RPMI8226 (cell line): Measurements from ENCODE around the gene ABCA7.

ENCODE experiments used
- DNase-seq: peaks from one replicate; pipeline ENCODE4 v3.0.0-alpha.2; 2015

The ABCA7 gene

DNA sequence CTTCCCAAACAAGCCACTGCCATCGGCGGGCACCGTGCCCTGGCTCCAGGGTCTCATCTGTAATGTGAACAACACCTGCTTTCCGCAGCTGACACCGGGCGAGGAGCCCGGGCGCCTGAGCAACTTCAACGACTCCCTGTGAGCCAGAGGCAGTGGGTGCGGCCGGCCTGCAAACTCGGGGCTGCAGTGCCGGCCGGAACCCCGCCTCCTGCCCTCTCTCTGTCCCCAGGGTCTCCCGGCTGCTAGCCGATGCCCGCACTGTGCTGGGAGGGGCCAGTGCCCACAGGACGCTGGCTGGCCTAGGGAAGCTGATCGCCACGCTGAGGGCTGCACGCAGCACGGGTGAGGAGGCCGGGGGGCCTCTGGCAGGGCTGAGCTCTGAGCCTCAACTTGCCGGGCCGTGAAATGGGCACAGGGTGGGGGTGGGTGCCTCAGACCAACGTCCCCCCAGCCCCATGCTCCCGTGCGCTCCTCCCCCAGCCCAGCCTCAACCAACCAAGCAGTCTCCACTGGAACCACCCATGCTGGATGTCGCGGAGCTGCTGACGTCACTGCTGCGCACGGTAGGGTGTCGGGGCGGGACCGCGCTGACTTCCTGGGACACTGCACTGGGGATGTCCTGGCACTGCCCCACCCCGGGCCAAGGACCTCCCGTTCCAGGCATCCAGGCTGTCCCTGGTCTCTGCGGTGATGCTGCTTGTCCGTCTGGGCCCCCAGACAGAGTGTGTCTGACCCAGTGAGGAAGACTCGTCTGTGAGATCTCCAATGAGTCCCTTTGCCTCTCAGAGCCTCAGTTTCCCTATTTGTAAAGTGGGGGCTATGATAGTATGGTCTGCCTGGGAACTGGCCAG is 2.2 kb downstream of the ABCA7 start:
- DNase-seq, result no peak

DNA sequence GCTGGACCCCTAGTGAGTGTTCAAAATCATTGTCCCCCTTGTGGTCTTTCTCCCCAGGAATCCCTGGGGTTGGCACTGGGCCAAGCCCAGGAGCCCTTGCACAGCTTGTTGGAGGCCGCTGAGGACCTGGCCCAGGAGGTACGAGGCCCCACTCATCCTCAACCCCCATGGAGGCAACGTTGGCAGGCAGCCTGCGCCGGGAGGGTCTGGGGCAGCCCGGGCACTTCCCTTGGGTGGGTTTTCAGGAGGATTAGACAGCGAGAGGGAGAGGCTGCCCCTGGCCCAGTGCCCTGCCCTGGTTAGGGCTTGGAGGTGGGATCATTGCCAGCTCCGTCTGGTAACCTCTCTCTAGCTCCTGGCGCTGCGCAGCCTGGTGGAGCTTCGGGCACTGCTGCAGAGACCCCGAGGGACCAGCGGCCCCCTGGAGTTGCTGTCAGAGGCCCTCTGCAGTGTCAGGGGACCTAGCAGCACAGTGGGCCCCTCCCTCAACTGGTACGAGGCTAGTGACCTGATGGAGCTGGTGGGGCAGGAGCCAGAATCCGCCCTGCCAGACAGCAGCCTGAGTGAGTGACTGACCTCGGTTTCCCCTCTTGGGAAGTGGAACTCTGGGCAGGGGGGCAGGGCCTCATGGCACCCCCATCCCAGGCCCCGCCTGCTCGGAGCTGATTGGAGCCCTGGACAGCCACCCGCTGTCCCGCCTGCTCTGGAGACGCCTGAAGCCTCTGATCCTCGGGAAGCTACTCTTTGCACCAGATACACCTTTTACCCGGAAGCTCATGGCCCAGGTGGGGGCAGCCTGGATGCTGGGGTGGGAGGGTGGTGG is 3.0 kb downstream of the ABCA7 start:
- DNase-seq, result no peak

DNA sequence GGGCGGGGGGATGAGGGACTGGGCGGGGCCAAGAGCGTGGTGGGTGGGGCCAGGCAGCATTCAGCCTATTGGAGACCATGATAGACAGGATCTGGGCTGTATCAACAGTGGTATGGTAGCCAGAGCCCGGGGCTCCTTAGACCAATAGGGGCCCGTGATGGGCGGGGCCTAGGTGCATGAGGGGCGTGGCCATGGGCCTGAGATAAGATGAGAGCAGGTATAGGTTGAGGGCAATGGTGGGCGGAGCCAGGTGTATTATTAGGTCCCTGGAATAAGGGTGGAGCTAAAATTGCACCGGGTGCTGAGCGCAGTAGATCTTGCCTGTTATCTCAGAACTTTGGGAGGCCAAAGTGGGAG is 5.3 kb downstream of the ABCA7 start:
- DNase-seq, result peak; percentile 41

DNA sequence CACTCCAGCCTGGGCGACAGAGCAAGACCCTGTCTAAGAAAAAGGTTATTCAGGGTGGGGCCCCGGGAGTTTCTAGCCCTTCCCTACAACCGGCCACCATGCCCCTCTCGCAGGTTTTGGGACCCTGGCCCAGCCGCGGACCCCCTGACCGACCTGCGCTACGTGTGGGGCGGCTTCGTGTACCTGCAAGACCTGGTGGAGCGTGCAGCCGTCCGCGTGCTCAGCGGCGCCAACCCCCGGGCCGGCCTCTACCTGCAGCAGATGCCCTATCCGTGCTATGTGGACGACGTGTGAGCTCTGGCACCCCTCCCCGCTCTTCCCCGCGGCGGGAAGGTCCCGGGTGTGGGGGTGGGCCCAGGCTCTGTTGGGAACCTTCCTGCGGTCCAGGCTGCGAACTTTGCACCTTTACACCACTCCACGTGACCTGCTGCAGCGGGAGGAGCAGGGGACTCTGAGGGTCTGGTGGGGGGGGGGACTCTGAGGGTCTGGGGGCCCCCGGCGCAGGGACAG is 6.3 kb downstream of the ABCA7 start:
- DNase-seq, result no peak

DNA sequence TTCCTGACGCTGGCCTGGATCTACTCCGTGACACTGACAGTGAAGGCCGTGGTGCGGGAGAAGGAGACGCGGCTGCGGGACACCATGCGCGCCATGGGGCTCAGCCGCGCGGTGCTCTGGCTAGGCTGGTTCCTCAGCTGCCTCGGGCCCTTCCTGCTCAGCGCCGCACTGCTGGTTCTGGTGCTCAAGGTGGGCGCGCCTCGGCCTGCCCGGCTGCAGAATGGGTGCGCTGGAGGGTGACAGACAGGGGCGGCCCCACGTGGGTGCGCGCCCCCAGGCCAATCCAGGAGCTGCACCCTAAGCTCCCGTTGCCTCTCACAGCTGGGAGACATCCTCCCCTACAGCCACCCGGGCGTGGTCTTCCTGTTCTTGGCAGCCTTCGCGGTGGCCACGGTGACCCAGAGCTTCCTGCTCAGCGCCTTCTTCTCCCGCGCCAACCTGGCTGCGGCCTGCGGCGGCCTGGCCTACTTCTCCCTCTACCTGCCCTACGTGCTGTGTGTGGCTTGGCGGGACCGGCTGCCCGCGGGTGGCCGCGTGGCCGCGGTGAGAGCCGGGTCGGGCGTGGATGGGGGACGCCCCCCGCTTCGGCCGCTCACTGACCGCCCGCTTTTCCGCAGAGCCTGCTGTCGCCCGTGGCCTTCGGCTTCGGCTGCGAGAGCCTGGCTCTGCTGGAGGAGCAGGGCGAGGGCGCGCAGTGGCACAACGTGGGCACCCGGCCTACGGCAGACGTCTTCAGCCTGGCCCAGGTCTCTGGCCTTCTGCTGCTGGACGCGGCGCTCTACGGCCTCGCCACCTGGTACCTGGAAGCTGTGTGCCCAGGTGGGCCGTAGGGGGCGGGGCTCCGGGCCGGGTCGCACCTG is 7.2 kb downstream of the ABCA7 start:
- no peak for DNase-seq

DNA sequence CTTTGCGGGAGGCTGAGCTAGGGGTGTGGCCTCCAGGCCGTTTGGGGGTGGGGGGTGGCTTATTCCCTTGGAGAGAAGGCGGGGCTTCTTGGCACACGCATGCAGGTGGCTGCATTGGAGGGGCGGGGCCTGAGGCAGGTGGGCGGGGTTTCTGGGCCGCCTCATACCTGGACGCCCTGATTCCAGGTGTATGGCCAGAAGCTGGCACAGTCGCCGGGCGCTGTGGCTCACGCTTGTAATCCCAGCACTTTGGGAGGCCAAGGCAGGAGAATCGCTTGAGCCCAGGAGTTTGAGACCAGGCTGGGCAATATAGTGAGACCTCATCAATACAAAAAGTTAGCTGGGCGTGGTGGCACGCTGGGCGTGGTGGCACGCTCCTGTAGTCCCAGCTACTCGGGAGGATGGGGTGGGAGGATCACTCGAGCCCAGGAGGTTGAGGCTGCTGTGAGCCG is 7.8 kb downstream of the ABCA7 start:
- DNase-seq, result no peak

DNA sequence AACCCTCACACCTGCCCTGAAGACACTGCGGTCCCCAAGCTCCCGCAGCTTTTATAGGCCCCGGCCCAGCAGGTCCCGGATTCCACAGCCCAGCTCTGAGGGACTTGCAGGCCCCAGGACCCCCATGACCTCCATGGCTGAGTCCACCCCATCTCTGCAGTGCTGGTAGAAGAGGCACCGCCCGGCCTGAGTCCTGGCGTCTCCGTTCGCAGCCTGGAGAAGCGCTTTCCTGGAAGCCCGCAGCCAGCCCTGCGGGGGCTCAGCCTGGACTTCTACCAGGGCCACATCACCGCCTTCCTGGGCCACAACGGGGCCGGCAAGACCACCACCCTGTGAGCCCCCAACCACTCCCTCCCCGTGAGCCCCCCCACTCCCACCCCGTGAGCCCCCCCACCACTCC is 9.2 kb downstream of the ABCA7 start:
- DNase-seq, result no peak

DNA sequence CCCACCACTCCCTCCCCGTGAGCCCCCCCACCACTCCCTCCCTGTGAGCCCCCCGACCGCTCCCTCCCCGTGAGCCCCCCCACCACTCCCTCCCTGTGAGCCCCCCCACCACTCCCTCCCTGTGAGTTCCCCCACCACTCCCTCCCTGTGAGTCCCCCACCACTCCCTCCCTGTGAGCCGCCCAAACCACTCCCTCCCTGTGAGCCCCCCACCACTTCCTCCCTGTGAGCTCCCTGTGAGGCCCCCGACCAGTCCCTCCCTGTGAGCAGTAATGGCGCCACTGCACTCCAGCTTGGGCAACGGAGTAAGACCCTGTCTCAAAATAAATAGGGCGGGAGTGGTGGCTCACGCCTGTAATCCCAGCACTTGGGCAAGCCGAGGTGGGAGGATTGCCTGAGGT is 9.9 kb downstream of the ABCA7 start:
- no peak for DNase-seq

DNA sequence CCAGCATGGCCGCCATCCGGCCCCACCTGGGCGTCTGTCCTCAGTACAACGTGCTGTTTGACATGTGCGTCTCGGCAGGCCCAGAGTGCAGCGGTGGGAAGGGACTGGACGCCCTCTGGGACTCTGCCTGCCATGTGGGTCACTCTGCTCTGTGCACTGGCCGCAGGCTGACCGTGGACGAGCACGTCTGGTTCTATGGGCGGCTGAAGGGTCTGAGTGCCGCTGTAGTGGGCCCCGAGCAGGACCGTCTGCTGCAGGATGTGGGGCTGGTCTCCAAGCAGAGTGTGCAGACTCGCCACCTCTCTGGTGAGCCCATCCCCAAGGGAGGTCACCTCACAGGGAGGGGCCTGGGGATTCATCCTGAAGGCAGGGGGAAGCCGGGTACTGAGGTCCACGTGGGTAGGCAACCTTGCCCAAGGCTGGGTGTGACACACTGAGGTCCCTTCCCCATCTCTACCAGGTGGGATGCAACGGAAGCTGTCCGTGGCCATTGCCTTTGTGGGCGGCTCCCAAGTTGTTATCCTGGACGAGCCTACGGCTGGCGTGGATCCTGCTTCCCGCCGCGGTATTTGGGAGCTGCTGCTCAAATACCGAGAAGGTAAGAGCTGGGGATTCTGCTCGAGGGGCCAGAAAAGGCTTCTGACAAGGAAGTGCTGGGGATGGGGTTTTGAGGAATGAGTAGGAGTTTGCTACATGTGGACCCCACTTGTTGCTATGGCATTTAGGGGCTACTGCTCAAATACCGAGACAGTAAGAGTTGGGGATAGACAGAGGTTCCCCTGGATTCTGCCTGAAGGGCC is 11.3 kb downstream of the ABCA7 start:
- DNase-seq, result no peak

DNA sequence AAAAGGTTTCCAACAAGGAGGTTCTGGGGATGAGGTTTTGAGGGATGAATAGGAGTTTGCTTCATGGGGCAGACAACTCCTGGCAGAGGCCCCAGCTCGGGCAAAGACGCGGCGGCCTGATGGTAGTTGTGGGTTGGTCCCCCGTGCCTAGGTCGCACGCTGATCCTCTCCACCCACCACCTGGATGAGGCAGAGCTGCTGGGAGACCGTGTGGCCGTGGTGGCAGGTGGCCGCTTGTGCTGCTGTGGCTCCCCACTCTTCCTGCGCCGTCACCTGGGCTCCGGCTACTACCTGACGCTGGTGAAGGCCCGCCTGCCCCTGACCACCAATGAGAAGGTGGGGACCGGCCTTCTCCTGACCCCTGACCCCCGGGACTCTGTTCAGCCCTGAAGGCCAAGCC is 11.9 kb downstream of the ABCA7 start:
- DNase-seq, result no peak

DNA sequence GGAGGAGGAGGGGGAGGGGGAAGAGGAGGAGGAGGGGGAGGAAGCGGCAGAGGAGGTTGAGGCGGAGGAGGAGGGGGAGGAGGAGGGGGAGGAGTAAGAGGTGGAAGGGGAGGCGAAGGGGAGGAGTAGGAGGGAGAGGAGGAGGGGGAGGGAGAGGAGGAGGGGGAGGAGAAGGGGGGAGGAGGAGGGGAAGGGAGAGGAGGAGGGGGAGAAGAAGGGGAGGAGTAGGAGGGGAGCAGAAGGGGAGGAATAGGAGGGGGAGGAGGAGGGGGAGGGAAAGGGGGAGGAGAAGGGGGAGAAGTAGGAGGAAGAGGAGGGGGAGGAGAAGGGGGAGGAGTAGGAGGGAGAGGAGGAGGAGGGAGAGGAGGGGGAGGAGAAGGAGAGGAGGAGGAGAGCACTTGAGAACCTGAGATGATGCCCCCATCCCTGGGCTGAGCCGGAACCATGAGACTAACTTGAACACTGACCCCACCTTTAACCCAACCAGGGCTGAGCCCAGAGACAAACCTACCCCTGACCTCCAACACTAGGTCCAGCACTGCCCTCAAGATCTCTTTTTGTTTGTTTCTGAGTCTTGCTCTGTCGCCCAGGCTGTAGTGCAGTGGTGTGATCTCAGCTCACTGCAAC is 12.6 kb downstream of the ABCA7 start:
- DNase-seq, result no peak

DNA sequence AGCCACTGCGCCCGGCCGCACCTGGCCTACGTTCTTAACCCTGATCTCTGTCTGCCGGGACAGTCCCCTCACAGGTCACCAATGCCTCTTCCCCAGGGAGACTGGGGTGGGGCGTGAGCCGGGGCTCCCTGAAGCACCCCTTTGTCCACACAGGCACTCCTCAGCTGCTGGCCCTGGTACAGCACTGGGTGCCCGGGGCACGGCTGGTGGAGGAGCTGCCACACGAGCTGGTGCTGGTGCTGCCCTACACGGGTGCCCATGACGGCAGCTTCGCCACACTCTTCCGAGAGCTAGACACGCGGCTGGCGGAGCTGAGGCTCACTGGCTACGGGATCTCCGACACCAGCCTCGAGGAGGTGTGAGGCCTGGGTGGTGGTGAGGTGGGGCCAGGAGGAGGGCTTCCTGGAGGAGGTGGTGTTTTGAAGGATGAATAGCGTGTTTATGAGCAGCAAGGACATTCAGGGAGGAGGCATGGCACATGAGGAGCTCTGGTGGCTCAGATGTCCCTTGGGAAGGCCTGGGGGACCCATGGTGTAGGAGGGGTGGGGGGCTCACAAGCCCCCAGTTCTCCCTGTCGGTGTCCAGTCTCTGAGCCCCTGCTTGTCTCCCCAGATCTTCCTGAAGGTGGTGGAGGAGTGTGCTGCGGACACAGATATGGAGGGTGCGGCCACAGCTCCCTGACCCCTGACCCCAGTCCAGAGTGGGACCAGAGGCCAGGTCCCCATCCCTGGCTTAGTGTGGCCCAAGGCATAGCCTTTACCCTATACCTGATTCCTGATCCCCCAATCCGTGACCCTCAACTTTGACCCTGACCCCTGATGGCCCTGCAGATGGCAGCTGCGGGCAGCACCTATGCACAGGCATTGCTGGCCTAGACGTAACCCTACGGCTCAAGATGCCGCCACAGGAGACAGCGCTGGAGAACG is 13.5 kb downstream of the ABCA7 start:
- DNase-seq, result no peak

DNA sequence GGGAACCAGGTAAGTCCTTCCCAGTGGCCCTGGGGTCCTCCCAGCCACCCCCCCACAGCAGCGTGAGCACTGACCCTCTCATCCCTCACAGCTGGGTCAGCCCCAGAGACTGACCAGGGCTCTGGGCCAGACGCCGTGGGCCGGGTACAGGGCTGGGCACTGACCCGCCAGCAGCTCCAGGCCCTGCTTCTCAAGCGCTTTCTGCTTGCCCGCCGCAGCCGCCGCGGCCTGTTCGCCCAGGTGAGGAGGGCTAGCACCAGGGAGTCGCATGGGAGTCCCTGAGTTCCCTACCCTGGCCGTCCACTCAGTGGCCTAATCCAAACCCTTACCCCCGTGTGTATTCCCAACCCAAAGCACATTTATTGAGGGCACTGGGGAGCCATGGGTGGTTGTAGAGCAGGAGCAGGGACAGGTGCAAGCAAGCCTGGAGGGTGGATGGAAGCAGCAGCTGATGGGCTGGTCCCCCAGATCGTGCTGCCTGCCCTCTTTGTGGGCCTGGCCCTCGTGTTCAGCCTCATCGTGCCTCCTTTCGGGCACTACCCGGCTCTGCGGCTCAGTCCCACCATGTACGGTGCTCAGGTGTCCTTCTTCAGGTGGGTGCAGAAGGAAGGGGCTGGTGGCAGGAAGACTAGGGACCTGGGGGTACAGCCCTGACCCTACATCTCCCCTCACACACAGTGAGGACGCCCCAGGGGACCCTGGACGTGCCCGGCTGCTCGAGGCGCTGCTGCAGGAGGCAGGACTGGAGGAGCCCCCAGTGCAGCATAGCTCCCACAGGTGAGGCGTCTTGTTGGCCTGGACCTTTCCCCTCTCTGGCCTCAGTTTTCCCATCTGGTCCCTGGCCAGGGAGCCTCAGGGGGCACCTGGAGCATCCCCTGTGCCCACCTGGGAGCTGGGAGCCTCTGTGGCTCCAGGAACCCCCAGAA is 14.5 kb downstream of the ABCA7 start:
- no peak for DNase-seq

DNA sequence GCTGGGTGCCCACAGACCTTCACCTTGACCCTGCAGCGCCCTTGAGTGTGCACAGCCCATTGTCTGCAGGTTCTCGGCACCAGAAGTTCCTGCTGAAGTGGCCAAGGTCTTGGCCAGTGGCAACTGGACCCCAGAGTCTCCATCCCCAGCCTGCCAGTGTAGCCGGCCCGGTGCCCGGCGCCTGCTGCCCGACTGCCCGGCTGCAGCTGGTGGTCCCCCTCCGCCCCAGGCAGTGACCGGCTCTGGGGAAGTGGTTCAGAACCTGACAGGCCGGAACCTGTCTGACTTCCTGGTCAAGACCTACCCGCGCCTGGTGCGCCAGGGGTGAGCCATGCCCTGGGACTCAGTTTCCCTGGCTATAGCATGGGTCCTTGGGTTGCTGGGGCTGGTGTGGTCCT is 15.1 kb downstream of the ABCA7 start:
- no peak for DNase-seq

DNA sequence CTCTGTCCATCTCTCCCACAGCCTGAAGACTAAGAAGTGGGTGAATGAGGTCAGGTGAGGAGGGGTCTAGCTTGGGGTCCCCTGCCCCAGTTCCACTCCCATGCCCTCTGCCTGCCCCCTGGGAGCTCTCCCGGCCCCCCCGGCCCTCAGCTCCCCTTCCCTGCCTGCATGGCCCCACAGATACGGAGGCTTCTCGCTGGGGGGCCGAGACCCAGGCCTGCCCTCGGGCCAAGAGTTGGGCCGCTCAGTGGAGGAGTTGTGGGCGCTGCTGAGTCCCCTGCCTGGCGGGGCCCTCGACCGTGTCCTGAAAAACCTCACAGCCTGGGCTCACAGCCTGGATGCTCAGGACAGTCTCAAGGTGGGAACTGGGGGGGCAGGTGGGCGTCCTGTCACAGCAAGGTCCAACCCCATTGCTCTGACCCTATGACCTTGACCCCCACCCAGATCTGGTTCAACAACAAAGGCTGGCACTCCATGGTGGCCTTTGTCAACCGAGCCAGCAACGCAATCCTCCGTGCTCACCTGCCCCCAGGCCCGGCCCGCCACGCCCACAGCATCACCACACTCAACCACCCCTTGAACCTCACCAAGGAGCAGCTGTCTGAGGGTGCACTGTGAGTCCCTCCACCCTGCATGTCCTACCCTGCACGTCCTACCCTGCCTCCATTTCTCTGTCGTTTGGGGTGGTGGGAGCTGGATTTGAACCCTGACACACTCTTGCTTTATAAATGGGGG is 16.1 kb downstream of the ABCA7 start:
- no peak for DNase-seq

DNA sequence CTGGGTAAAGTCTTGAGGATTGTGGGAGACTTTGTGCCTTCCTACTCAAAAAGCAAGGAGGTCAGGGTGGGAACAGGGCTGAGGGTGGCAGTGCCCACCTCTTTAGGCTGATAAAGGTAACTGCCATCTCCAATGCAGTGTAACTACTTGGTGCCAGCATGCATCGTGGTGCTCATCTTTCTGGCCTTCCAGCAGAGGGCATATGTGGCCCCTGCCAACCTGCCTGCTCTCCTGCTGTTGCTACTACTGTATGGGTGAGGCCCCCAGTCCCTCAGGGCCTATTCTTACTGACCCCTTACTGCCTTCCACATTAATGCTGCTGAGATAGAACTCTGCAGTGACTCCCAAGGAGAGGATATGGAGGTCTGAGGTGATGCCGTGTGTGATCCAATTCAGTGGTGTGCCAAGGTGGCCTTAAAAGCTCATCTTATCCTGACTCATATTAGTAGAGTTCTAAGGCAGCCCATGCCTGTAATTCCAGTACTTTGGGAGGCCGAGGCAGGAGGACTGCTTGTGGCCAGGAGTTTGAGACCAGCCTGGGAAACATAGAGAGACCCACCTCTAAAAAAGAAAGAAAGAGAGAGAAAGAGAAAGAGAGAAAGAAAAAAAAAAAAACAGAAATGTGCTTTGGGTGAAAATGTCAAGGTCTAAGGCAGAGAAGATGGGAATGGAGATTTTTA is 17.4 kb downstream of the ABCA7 start:
- peak; percentile 75 for DNase-seq

DNA sequence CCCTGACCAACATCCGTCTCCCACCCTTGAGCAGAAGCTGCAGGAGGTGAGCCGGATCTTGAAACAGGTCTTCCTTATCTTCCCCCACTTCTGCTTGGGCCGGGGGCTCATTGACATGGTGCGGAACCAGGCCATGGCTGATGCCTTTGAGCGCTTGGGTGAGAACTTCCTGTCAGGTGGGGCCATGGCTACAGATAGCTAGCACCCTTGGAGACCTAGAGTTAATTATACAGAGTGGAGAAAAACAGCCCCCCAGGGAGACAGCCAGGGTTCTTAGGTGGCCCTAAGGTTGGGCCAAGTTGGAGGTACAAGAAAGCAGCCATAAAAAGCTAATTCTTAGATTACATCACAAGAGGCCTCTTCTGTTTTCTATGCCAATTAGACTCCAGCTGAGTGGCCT is 18.2 kb downstream of the ABCA7 start:
- no peak for DNase-seq

DNA sequence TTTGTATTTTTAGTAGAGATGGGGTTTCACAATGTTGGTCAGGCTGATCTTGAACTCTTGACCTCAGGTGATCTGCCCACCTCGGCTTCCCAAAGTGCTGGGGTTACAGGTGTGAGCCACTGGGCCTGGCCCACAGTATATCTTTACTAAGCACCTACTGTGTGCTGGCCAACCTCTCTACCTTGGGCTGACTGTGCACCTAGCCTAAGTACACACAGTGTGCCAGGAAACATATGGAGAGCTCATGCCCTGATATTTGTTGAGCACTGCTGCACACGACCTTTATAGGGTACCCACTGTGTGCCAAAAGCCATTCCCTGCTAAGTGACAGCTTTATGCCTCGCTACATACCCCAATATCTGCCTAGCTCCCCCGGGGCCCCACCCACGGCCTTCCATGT is 20.8 kb downstream of the ABCA7 start:
- no peak for DNase-seq
